SK-N-SH (cell line): Measurements from ENCODE around the gene STX18. TPM values are rescaled to one million over a fixed set of nuclear protein-coding genes. Genes with fewer than 3 reads are reported as not detected.

Experiments
- CTCF ChIA-PET: fragments of 300-600, 350-600 bp; formaldehyde crosslinking; extraction: SDS; loops from one replicate; lab custom pipeline; 2021; lab: Yijun Ruan, JAX
- POLR2A ChIA-PET: fragments of 350-600 bp; sonication (Branson Sonifier 250); formaldehyde crosslinking; extraction: SDS; loops from one replicate; lab custom pipeline; 2020; ENCODE audit warnings: antibody characterized with exemption, inconsistent platforms; lab: Yijun Ruan, JAX
- DNase-seq: peaks from one replicate; pipeline ENCODE4 v3.0.0; 2012
- H2AFZ ChIP-seq: fragments of 200-600 bp; sonication (generic); 2 replicates; pipeline ENCODE4 v1.8.1; 2016; ENCODE audit warnings: antibody characterized with exemption, mild to moderate bottlenecking, low read depth
- H3F3A ChIP-seq: fragments of 200-600 bp; sonication (generic); replicated peaks from 2 replicates; pipeline ENCODE3; 2016; ENCODE audit warnings: antibody characterized with exemption, mild to moderate bottlenecking; ENCODE audit not compliant: insufficient read depth
- H3K27ac ChIP-seq, 2 experiments: fragments of 200-500 bp in 1 of 2; fragments of 200-600 bp in 1 of 2; sonication (Bioruptor generic) in 1 of 2; sonication (generic), shearing (Covaris generic) in 1 of 2; 2 replicates each; pipeline versions ENCODE4 v1.5.1 to v1.6.1; 2014 to 2016; ENCODE audit warnings: low read depth in 2 of 2, inconsistent platforms in 1 of 2, low read length in 1 of 2, mild to moderate bottlenecking in 1 of 2, mixed read lengths in 1 of 2
- H3K27me3 ChIP-seq: fragments of 200-600 bp; sonication (generic), shearing (Covaris generic); 2 replicates; pipeline ENCODE4 v1.6.1; 2016; ENCODE audit warnings: mixed run types; ENCODE audit not compliant: insufficient read depth
- H3K36me3 ChIP-seq, 2 experiments: fragments of 200-500 bp in 1 of 2; fragments of 200-600 bp in 1 of 2; sonication (Bioruptor generic) in 1 of 2; sonication (generic) in 1 of 2; replicated peaks in 1 of 2; 2 replicates each; pipeline versions ENCODE3 to v1.5.1; 2014 to 2016; ENCODE audit warnings: low read length in 1 of 2, mild to moderate bottlenecking in 1 of 2; ENCODE audit not compliant: insufficient read depth in 2 of 2, control insufficient read depth in 1 of 2
- H3K4me1 ChIP-seq, 2 experiments: fragments of 200-500 bp in 1 of 2; fragments of 200-600 bp in 1 of 2; sonication (Bioruptor generic) in 1 of 2; sonication (generic), shearing (Covaris generic) in 1 of 2; 2 replicates each; pipeline versions ENCODE4 v1.5.1 to v1.6.1; 2014 to 2016; ENCODE audit warnings: low read depth in 1 of 2, low read length in 1 of 2, mixed run types in 1 of 2; ENCODE audit not compliant: insufficient read depth in 2 of 2, control insufficient read depth in 1 of 2
- H3K4me2 ChIP-seq: fragments of 200-600 bp; sonication (generic), shearing (Covaris generic); 2 replicates; pipeline ENCODE4 v1.6.1; 2017; ENCODE audit warnings: mixed run types
- H3K4me3 ChIP-seq, 2 experiments: fragments of 200-500 bp in 1 of 2; fragments of 200-600 bp in 1 of 2; sonication (Bioruptor generic) in 1 of 2; sonication (generic), shearing (Covaris generic) in 1 of 2; 2 replicates each; pipeline versions ENCODE4 v1.5.1 to v1.8.1; 2014 to 2016; ENCODE audit warnings: low read depth in 2 of 2, inconsistent platforms in 1 of 2, low read length in 1 of 2, mild to moderate bottlenecking in 1 of 2, mixed read lengths in 1 of 2, moderate library complexity in 1 of 2
- H3K79me2 ChIP-seq: fragments of 200-600 bp; sonication (generic); 2 replicates; pipeline ENCODE4 v1.8.1; 2017; ENCODE audit warnings: mild to moderate bottlenecking; ENCODE audit not compliant: insufficient read depth
- H3K9ac ChIP-seq: fragments of 200-600 bp; sonication (generic); 2 replicates; pipeline ENCODE4 v1.6.1; 2017; ENCODE audit warnings: mixed run types
- H3K9me2 ChIP-seq: fragments of 200-600 bp; sonication (generic); 2 replicates; pipeline ENCODE4 v1.6.1; 2017; ENCODE audit warnings: mixed run types
- H3K9me3 ChIP-seq: fragments of 200-600 bp; sonication (generic); 2 replicates; pipeline ENCODE4 v1.6.1; 2017; ENCODE audit warnings: mixed run types, mild to moderate bottlenecking, moderate library complexity
- H4K20me1 ChIP-seq: fragments of 200-600 bp; sonication (generic); 2 replicates; pipeline ENCODE4 v1.6.1; 2017; ENCODE audit warnings: mild to moderate bottlenecking, mixed run types; ENCODE audit not compliant: insufficient read depth
- EP300 ChIP-seq, 2 experiments: IDR thresholded peaks; 2 replicates each; pipeline versions ENCODE4 v1.4.0 to v1.6.1; 2012; ENCODE audit warnings: borderline replicate concordance in 1 of 2, low read depth in 1 of 2, low read length in 1 of 2
- FOSL2 ChIP-seq: IDR thresholded peaks from 2 replicates; pipeline ENCODE4 v1.4.0; 2012; ENCODE audit warnings: low read depth, mild to moderate bottlenecking, moderate library complexity, borderline replicate concordance
- FOXM1 ChIP-seq: IDR thresholded peaks from 2 replicates; pipeline ENCODE4 v1.4.0; 2012; ENCODE audit warnings: low read depth, mild to moderate bottlenecking
- GABPA ChIP-seq: IDR thresholded peaks from 2 replicates; pipeline ENCODE4 v1.4.0; 2012; ENCODE audit warnings: low read depth, mild to moderate bottlenecking
- GATA2 ChIP-seq: sonication (generic); formaldehyde crosslinking; IDR thresholded peaks from 2 replicates; pipeline ENCODE4 v1.5.0; 2020; ENCODE audit warnings: mild to moderate bottlenecking, missing genetic modification reagents
- IRF3 ChIP-seq: fragments of 150-350 bp; IDR thresholded peaks from 2 replicates; pipeline ENCODE4 v1.6.1; 2016; ENCODE audit warnings: mild to moderate bottlenecking, low read depth, low read length
- JUND ChIP-seq: IDR thresholded peaks from 2 replicates; pipeline ENCODE4 v1.4.0; 2012
- MAX ChIP-seq: IDR thresholded peaks from 2 replicates; pipeline ENCODE4 v1.4.0; 2012; ENCODE audit warnings: low read depth
- MXI1 ChIP-seq: IDR thresholded peaks from 2 replicates; pipeline ENCODE4 v1.6.1; 2012; ENCODE audit warnings: mild to moderate bottlenecking, low read depth, low read length, improper control_type of control experiment
- NFIC ChIP-seq: IDR thresholded peaks from 2 replicates; pipeline ENCODE4 v1.4.0; 2012; ENCODE audit warnings: borderline replicate concordance
- NRF1 ChIP-seq: IDR thresholded peaks from 2 replicates; pipeline ENCODE4 v1.6.1; 2012; ENCODE audit warnings: low read depth, mild to moderate bottlenecking, low read length
- RCOR1 ChIP-seq: fragments of 150-350 bp; IDR thresholded peaks from 2 replicates; pipeline ENCODE4 v1.6.1; 2017; ENCODE audit warnings: antibody characterized with exemption, low read length
- SIN3A ChIP-seq: IDR thresholded peaks from 2 replicates; pipeline ENCODE4 v1.6.1; 2012; ENCODE audit warnings: low read depth, mild to moderate bottlenecking, low read length, moderate library complexity, borderline replicate concordance
- SMC3 ChIP-seq: IDR thresholded peaks from 2 replicates; pipeline ENCODE4 v1.6.1; 2012; ENCODE audit warnings: low read depth, low read length, improper control_type of control experiment
- TCF12 ChIP-seq: IDR thresholded peaks from 2 replicates; pipeline ENCODE4 v1.4.0; 2012
- TEAD4 ChIP-seq: IDR thresholded peaks from 2 replicates; pipeline ENCODE4 v1.4.0; 2012; ENCODE audit warnings: mild to moderate bottlenecking, borderline replicate concordance; ENCODE audit not compliant: insufficient read depth
- WGBS: methylation state at CpG from one replicate; pipeline ENCODE4 v1.1.6; 2017; ENCODE audit warnings: low lambda C conversion rate; 5-methylcytosine and 5-hydroxymethylcytosine counted together
- polyA plus RNA-seq, 3 experiments: library from polyadenylated mRNA; depleted of rRNA; stranded (reverse); fragments of >200 nt; gene quantifications; 2 replicates each; pipeline ENCODE4 v1.2.3, GENCODE V29; 2012
- TF ChIP-seq, protein P1 (sequence below): IDR thresholded peaks from 2 replicates; pipeline ENCODE4 v1.4.0; 2012; ENCODE audit warnings: low read depth, borderline replicate concordance
- TF ChIP-seq, protein P2 (sequence below): IDR thresholded peaks from 2 replicates; pipeline ENCODE4; 2012

STX18 gene
- polyA plus RNA-seq, 1 of the 3 experiments (the other 2 are of a cell fraction): 17.3 TPM

- no peaks in the 10 kb centered on the region for H3K27me3 ChIP-seq
- no peak for DNase-seq
- 67% methylated on average over 4 of the region's 4 CpGs for WGBS
- ChIA-PET CTCF (no interaction called here), POLR2A (no interaction called here)
- no peaks in the 10 kb centered on the region for H4K20me1 ChIP-seq
- H3K9ac ChIP-seq: no peak overlapping the region
- 0 out of 4 replicates have a peak overlapping the region, but pooled peaks of 1 of the 2 experiments have one; percentile 10 for H3K4me3 ChIP-seq
- no peaks in the 10 kb centered on the region for H3F3A ChIP-seq
- H3K36me3 ChIP-seq: peaks cover 0 to 6% of the 10 kb centered on the region in 2 experiments
- H3K4me2 ChIP-seq: peak overlapping the region; percentile 58
- H3K27ac ChIP-seq: no peak overlapping the region
- H3K9me3 ChIP-seq: no peaks in the 10 kb centered on the region
- no peaks in the 10 kb centered on the region for H3K4me1 ChIP-seq
- no peaks in the 10 kb centered on the region for H3K9me2 ChIP-seq
- no peaks in the 10 kb centered on the region for H3K79me2 ChIP-seq
- TF ChIP-seq RCOR1 (no peak), MXI1 (no peak), NFIC (peak; percentile 55), SIN3A (no peak), IRF3 (no peak), GABPA (no peak), NRF1 (no peak), FOXM1 (no peak), GATA2 (CRISPR knock-in tag) (no peak), TCF12 (peak; percentile 53; the same call in 1 of the 2 replicates), MAX (no peak), TEAD4 (peak; percentile 84), FOSL2 (peak; percentile 18; the same call in 1 of the 2 replicates), JUND (peak; percentile 49; the same call in 1 of the 2 replicates), EP300 (IDR thresholded peaks at IDR 0.05; ENCODE audit: borderline replicate concordance in 1 of 2, low read depth in 1 of 2, low read length in 1 of 2) (peak in 1 of 2 experiments; percentile 58; a peak in 1 of 4 replicates), SMC3 (no peak)
- TF ChIP-seq, protein P1, sequence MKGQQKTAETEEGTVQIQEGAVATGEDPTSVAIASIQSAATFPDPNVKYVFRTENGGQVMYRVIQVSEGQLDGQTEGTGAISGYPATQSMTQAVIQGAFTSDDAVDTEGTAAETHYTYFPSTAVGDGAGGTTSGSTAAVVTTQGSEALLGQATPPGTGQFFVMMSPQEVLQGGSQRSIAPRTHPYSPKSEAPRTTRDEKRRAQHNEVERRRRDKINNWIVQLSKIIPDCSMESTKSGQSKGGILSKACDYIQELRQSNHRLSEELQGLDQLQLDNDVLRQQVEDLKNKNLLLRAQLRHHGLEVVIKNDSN: no peak
- TF ChIP-seq, protein P2, sequence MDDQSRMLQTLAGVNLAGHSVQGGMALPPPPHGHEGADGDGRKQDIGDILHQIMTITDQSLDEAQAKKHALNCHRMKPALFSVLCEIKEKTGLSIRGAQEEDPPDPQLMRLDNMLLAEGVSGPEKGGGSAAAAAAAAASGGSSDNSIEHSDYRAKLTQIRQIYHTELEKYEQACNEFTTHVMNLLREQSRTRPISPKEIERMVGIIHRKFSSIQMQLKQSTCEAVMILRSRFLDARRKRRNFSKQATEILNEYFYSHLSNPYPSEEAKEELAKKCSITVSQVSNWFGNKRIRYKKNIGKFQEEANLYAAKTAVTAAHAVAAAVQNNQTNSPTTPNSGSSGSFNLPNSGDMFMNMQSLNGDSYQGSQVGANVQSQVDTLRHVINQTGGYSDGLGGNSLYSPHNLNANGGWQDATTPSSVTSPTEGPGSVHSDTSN: peak; percentile 31; the same call in 1 of the 2 replicates
- H2AFZ ChIP-seq: no peak overlapping the region
Observed at GRCh38 chr4:4555916-4556315, 14.1 kb upstream of the STX18 start.
